ENCODE data around the gene MRPL44.

Gene MRPL44

DNA sequence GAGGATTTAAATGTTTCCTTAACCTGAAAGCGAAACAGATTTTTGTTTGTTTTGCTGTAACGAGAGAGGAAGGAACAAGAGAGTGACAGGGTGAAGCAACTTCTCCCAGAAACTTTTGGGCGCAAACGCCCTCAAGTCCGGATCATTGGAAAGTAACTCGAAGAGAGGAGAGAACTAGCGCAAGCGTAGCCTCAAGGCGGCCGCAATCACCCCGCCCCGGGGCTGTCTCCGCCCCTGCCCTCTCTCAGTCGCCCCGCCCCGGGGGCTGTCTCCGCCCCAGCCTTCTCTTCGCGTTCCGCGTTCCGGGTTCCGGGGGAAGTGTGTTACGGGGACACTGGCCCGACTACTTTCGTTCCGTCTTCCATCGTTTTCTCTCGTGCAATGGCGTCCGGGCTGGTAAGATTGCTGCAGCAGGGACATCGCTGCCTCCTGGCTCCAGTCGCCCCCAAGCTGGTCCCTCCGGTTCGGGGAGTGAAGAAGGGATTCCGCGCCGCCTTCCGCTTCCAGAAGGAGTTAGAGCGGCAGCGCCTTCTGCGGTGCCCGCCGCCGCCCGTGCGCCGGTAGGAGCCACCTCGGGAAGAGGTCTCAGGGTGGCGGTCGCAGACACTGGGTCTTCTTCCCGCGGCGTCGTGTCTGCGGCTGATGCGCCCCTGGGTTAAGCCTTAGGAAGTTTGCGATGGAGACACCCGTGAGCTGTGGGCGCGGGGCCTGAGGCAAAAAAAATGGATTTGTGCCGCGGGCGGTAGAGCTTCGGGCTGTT, at the start of gene MRPL44:
TSS of gene MRPL44 (plus strand) at position 372 of the 760 bp plus-strand sequence. CDS start at position 382, 10 bp downstream.
- peak; percentile 94 for DNase-seq

DNA sequence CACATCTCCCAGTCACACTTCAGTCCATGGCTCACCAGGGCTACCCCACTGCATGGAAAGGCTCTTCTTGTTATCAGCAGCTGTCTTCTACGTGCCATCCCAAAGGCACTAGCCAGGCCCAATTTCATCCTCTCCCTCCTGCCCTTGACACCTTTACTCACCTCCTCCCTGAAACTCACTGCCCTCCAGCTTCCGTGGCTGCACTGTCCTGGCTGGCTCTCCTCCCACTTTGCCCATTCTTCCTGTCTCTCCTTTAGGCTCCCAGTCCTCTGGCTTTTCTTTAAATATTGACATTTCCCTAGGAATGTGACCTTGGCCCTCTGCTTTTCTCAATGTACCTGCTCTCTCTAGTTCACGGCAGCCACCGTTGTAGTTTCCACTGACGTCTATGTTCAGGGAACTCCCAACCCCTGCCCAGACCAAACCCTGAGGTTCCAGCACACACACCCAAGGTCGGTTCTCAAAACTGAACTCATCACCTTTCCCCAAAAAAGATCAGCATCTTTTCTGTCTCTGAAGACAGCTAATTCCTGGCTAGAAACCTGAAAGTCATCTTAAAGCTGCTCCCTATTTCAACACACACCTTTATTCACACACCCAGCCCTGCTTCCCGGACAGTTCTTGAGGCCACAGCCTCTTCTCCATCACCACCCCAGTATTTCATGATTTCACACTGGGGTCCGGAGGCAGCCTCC, 48.8 kb upstream of the MRPL44 start:
- no peak for DNase-seq

DNA sequence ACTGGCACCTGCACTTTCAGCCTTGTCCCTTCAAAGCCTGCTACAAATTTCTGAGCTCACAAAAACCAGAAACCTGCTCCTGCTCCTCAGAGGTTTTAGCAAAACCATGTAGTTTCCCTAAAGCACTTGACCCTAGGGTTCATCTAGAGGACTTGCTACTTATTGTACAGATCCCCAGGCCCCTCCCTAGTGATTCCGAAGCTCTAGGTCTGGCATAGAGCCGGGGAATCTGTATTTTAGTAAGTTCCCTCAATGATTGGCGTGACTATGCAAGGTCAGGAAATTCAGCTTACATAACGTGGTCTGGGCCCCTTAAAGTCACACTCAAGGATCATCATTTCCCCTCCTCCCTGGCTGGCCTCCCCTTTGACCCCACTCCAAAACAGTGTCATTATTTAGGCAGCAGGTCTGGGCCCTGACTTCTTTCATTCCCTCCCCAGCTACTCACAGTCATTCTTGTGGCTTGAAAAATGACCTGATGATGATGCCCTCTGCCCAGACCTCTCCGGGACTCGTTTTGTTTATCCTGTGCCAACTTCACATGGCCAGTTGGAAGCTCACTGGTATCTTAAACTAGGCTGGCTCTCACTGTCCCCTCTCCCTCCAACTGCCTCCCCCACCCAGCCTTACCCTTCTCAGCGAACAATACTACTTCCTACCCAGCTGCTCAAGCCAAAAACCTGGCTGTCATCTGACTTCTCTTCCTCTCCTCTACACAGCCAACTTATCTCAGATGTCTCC, 48.1 kb upstream of the MRPL44 start:
- DNase-seq = no peak

DNA sequence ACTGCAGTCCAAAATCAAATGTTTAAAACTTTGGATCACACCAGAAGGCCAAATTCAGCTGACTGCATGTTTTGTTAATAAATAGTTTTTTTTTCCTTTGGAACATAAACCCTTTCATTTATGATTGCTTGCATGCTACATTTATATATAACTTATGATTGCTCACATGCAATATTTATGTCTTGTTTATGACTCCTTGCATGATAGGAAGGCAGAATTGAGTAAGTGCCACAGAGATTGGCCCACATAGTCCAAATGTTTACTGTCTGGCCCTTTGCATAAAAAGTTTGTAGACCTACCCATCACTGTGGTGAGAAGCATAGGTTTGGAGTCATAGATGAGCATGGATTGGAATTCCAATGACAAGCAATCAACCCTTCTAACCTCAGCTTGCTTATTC, 42.9 kb upstream of the MRPL44 start:
- no peak for DNase-seq

DNA sequence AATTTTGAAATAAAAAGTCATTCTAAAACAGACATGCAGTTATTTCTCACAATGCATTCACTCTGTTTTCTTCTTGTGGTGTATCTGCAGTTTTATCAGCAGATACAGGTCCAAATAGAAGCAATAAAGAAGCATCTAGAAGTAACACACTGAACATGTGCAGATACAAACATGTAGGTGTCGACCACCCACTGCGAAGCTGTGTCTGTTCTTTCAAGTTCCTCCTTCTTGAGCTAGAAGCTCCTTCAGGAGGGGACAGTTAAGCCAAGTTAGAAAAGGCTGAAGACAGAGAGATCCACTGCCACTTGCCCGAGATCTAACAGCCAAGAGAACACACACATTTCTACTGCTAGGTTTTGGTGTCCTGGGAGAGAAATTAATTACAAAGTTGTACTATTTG, 42.2 kb upstream of the MRPL44 start:
- DNase-seq = no peak

DNA sequence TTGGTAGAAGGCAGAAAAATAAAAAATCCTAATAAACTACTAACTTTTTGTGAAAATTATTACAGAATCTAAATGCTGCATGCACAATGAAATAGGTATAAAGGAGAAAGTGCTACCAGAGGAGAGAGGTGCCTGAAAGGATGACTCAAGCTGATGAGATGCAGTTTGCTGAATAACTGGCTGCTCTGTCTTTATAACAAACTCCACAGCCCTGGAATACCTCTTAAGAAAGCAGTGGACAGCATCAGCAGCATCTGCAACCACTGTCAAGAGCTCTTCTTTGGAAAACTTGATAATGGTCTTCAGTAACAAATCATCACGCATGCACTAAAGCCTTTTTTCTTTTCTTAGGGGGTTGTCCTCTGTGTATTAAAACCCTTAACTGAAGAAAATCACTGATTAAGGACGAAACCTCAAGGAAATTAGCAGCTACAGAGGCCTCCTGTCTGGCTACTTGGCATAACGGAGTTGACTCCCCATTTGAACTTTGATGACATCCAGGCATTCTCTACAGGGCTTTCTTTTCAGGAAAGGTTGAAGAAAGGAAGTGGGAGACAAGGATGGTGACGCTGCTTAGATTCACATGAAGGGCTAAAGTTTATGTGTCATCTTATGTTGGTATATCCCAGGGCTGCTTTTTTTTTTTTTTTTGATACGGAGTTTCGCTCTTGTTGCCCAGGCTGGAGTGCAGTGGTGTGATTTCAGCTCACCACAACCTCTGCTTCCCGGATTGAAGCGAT, 40.9 kb upstream of the MRPL44 start:
- DNase-seq = no peak

DNA sequence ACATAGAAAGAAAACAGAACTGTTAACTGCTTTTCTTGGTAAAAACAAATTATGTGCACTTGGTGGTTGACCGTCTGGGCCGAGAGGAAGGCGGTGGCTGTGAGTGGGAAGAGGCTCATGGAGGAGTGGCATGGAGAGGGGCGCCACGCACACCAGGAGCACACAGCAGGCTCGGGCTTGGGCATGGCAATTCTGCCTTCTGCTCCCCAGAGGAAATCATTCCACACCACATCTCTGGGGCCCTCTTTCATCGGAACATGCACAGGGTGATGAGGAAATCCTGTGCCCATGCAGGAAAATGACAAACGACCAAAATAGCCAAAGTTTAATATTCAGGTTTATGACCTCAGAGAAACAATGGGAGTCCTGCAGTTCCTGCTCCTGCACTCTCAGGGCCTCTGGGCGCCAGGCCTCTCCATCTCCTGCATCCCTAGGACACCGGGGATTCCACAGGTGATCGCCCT, 38.6 kb upstream of the MRPL44 start:
- no peak for DNase-seq

DNA sequence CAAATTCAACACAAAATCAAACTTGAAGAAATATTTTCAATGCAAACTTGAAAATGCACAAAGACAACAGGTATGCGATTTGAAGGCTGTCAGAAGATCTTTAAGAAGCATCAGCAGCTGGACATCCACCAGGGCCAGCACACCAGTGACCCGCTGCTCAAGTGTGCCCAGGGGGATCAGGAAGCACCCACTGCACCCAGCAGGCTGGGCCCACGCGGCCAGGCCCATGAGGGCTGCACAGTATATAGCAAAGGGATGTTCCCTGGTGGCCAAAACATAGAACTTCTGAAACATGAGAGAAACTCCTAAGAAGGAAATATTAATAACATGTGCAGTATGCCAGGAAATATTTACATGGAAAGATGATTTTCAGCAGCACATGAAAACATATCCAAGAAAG, 37.2 kb upstream of the MRPL44 start:
- DNase-seq = no peak

DNA sequence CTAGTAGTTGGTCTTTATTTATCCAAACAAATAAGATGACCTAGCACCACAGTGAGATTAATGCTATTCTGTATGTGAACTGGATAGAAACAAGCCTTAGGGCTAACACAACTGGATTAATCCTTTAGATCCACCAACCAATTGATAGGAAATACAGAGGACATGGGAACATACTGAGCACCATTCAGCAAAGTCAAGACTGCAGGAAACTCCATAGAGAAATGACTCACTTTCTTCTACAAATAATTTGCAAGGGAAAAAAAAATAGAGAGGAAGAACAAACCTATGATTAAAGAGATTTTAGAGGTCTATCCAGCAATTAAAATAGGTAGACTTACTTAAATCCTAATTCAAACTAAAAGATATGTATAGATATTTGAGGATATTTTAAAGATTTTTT, 36.1 kb upstream of the MRPL44 start:
- no peak for DNase-seq

DNA sequence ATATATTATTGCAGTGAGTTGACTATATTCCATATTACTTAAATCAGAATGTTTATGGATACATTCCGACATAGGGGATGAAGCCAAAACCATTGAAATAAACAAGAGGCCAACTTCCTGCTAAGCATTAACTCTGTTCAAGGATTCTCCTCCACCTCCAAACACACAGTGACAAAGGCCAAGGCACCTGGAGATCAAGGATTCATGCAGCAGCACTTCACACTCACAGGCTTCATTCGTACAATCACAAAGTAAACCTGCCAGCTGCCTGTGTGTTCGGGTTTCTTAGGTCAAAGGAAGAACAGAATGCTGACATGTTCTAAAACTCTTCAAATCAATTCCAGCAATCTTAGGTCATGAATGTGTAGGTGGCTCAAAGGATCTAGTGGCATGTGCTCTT, 35.0 kb upstream of the MRPL44 start:
- no peak for DNase-seq

DNA sequence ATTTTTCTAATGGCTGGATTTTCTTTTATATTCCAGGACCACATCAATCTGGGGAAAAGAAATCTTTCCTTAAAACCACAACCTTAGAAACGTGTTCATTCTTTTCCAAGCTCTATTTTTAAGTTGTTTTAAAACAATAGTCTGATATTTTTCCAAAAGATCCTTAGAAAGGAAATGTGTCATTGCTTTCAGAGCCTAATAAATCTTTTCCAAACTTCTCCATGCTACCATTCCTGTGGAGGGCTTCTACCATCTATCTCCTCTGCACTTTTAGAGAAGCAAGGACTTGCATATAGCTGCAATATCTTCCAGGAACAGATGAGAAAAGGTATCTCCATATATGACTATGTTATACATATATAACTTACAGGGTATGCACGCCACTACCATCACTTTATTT, 33.3 kb upstream of the MRPL44 start:
- DNase-seq = peak; percentile 73

DNA sequence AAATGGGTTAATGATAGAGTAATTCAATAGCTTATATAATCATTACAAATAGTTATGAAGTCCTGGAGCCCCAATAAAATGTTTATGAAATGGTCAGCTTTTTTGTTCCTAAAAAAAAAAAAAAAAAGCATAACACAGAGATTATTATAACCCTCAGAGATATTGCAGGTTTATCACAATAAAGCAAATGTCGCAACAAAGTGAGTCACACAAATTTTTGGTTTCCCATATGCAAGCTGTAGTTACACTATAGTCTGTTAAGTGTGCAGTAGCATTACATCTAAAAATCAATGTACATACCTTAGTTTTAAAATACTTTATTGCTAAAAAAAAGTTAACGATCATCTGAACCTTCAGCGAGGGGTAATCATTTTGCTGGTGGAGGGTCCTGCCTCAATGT, 32.2 kb upstream of the MRPL44 start:
- DNase-seq = peak; percentile 69

DNA sequence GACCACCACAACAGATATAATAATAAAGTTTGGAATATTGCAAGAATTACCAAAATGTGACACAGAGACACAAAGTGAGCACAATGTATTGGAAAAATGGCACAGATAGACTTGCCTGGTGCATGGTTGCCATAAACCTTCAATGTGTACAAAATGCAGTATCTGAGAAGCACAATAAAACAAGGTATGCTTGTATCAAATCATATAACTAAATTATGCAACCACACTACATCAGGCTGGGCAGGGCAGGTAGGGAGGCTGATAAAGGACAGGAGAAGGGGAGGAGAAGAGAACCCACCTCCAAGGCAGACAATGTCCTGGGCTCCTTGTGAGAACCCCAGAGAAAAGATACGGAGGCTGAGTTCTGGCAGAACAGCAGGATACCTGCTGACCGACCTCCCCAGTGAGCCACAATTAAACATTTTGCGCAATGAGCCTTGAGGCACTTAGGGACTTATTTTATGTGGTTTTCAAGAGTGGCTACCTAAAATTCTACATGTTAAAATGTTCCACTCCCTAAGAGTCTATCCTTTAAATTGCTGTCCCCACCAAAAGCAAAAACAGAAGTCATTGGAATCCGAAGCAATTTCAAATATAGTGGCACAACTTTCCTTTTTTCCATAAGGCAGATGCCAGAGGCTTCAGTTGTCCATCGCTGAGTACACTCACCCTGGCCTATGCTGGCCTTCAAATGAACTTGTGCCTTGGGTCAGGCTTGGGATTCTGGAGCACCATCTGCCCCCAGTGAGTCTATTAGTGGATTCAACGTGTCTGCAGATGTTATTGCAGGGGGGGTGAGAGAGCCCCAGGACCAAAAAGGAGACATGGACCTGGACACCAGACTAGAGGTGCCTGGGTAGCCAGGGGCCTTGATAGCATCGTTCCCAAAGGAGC, 28.9 kb upstream of the MRPL44 start:
- no peak for DNase-seq

DNA sequence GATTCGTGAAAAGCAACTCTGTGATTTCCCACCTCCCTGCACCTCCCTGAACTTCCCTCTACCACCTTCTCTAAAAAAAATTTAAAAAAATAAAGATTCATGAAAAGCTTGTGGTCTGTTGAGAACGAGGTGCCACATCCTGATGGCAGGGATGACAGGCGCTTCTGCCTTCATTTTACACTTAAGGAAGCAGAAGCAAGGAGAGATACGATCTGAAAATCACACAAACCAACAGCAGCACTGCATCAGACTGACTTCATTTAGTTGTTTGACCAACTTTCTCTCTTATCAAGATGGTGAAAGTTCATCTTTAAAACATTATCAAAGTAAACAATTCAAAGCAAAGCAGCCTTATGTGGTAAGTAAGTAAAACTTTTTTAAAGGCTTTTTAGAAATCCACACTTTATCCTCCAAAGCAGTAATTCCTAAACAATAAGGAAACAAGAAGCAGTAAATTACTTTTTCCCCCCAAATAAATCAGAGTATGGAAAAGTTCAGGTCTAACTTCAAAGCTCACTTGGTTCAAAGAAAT, 27.6 kb upstream of the MRPL44 start:
- DNase-seq = no peak

DNA sequence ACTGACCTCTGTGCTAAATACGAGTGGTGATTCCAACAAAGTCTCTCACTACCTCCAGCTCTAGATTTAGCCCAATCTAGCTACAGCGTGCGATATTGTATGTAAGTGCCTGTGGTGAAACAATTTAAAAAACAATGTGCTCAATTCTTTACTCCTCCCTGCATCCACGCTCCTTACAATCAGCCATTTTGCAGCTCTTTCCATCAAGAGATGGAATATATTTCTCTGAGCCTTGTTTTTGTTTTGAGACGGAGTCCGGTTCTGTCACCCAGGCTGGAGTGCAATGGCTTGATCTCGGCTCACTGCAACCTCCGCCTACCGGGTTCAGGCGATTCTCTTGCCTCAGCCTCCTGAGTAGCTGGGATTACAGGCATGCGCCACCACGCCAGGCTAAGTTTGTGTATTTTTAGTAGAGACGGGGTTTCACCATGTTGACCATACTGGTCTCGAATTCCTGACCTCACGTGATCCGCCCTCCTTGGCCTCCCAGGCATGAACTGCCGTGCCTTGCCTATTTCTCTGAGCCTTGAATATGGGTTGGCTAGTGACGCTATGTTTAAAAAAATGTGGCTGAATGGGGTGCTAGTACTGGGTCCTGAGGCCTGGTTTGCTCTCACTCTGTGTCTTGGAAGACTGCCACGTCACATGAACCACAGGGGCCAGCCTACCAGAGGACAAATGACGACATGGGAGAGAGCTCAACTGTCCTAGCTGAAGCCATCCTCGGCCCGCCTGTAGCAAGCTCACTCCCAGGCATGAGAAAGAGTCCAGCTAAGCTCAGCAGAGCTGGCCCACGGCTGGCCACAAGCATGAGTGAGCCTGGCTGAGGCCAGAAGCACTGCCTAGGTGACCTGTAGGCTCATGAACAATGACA, 26.9 kb upstream of the MRPL44 start:
- DNase-seq = no peak

DNA sequence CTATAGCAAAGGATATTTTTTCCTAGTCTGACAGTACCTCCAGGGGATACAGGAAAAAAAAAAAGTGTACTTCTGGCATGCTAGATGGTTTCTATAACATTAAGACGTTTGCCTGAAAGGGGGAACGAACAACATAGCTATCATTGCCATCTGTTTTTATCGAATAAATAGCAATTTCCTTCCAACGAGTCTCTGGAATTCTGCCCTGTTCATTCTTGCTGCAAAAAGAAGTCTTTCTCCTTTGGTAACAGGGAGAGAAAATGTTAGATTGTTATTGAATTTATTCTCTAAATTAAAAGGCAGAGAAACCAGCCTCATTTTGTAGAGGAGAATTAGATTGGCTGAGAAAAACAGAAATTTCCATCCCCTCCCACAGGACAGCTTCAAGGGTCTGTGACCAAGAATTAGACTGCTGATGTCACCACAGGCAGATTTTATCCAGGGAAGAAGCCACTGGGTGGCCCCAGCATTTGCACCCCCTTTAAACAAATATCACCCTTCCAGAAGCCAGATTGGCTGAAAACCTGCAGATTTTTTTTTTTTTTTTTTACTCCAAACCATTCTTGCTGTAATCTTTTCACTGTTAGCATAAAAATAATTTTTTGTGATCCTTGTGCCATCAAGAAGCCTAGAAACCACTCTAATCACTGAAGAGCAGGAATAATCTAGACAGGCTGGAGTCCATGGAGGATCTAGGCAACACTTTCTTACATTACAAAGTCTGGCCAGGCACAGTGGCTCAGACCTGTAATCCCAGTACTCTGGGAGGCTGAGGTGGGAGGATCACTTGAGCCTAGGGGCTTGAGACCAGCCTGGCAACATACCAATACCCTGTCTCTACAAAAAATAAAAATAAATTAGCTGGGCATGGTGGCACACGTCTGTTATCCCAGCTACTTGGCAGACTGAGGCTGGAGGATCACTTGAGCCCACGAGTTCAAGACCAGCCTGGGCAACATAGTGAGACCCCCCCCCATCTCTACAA, 24.2 kb upstream of the MRPL44 start:
- no peak for DNase-seq

DNA sequence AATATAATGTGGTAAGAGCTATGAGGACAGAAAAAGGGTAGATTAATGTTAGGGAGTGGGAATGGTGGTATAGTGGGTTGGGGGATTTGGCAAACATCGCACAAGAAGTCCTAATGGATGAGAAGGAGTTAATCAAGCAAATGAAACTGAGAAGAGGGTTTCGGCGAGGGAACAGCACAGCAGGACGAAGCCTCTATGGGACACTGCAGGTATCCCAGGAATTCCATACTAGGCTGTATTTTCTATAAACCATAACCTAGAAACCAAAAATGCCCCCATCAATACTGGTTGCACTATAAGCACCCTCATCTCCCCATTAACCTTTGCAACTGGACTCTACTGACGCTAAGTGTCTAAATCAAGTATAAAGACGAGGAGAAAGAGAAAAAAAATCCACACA, 22.4 kb upstream of the MRPL44 start:
- no peak for DNase-seq

DNA sequence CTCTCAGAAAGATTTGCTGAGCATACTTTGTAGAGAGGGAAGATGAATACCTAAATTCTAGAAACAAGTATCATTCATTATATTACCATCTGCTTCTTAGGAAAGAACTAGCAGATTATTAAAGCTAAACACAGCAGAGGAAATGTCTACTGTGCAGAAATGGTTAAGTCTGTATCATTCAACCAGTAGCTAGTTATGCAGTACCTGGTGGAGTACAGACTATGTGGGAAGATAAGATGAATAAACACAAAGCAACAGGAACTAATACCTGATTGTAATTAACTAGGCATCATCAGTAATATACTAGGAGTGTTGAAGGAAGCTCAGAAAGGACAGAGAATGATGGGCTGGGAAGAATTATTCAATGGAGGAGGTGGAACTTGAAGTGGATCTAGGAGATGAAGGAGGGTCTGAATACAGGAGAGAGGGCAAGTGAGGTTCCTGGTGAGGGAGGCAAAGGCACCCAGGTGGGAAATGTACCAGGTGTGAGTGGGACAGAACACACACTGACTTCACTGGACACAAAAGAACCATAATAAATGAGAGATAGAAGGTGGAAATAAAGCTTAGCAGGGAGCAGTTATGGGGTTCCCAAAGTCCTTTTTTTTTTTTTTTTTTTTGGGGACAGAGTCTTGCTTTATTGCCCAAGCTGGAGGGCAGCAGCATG, 21.7 kb upstream of the MRPL44 start:
- DNase-seq = no peak

DNA sequence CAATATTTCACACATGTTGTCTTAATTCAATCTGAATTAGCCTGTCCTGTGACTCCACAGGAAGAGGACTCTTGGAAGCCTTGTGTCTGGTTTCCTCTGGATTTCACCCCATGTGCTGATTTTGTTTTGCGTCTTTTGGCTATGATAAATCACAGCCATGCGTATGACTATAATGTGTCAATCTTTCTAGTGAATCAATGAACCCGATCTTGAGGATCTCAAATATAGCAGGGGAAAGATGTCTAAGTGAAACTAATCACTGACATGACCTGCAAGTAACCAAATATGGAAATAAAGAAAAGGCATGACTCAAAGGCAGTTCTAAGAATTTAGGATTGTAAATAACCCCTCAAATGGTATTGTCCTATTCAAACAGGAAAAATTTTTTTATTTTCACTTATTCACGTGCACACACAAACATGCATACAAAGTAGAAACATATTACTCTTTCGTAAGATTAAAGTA, 20.4 kb upstream of the MRPL44 start:
- DNase-seq = peak; percentile 29
